ENCODE results near the gene EPS8L1. TPM values are rescaled to one million over a fixed set of nuclear protein-coding genes. Genes with fewer than 3 reads are reported as not detected.
"Not testable (repeated sequence)": the region's sequence is repeated elsewhere in the genome, so short reads cannot be mapped to it uniquely, and the experiment has no call there.

EPS8L1 gene
- polyA plus RNA-seq (2013, experiment 1 of 2; ENCODE audit: insufficient read length), result 1.0 TPM
- 0.62 TPM for polyA plus RNA-seq (2013, experiment 2 of 2; ENCODE audit: insufficient read length)

GRCh38 chr19:55075371-55075998 lies at the start of gene EPS8L1:
Gene EPS8L1 (plus strand): TSS chr19:55075869. CDS start chr19:55076445, 576 bp downstream.
- no peak for DNase-seq

GRCh38 chr19:55027140-55027471 lies 48.6 kb upstream of the EPS8L1 start:
- not testable (repeated sequence) for DNase-seq

- DNase-seq, result no peak
Measured at GRCh38 chr19:55027472-55028337, 48.0 kb upstream of the EPS8L1 start.

- DNase-seq, result no peak
Measured at GRCh38 chr19:55028757-55029156, 46.9 kb upstream of the EPS8L1 start.

GRCh38 chr19:55031178-55031577 lies 44.5 kb upstream of the EPS8L1 start:
- no peak for DNase-seq

GRCh38 chr19:55032170-55032800 lies 43.4 kb upstream of the EPS8L1 start:
- no peak for DNase-seq

GRCh38 chr19:55032976-55033643 lies 42.6 kb upstream of the EPS8L1 start:
- DNase-seq, result not testable (repeated sequence)

- DNase-seq, result no peak
Measured at GRCh38 chr19:55034751-55035150, 40.9 kb upstream of the EPS8L1 start.

- no peak for DNase-seq
Measured at GRCh38 chr19:55036058-55036457, 39.6 kb upstream of the EPS8L1 start.

GRCh38 chr19:55037603-55038002 lies 38.1 kb upstream of the EPS8L1 start:
- not testable (repeated sequence) for DNase-seq

- DNase-seq, result not testable (repeated sequence)
Measured at GRCh38 chr19:55040654-55041053, 35.0 kb upstream of the EPS8L1 start.

GRCh38 chr19:55041244-55041626 lies 34.4 kb upstream of the EPS8L1 start:
- no peak for DNase-seq

- no peak for DNase-seq
Measured at GRCh38 chr19:55041627-55042343, 33.9 kb upstream of the EPS8L1 start.

- no peak for DNase-seq
Measured at GRCh38 chr19:55042344-55042678, 33.4 kb upstream of the EPS8L1 start.

GRCh38 chr19:55042688-55043087 lies 33.0 kb upstream of the EPS8L1 start:
- DNase-seq, result no peak

GRCh38 chr19:55044286-55044685 lies 31.4 kb upstream of the EPS8L1 start:
- no peak for DNase-seq

GRCh38 chr19:55044771-55045716 lies 30.6 kb upstream of the EPS8L1 start:
- DNase-seq, result no peak

- no peak for DNase-seq
Measured at GRCh38 chr19:55046975-55047622, 28.6 kb upstream of the EPS8L1 start.

GRCh38 chr19:55047951-55048350 lies 27.7 kb upstream of the EPS8L1 start:
- no peak for DNase-seq

GRCh38 chr19:55048446-55048845 lies 27.2 kb upstream of the EPS8L1 start:
- DNase-seq, result no peak

Measured in fibroblast of skin of abdomen (primary cell).